GM04503 (cell line): ENCODE data around the gene CHCHD3.
A peak's percentile ranks its signal among the peaks of the same experiment; 100 is the strongest.

Experiments
- DNase-seq: peaks from one replicate; pipeline ENCODE4 v3.0.0-alpha.2; 2012; ENCODE audit warnings: low read depth

CHCHD3 gene

GRCh38 chr7:132861940-132862554 is 219.8 kb downstream of the CHCHD3 start:
- DNase-seq: no peak

DNA sequence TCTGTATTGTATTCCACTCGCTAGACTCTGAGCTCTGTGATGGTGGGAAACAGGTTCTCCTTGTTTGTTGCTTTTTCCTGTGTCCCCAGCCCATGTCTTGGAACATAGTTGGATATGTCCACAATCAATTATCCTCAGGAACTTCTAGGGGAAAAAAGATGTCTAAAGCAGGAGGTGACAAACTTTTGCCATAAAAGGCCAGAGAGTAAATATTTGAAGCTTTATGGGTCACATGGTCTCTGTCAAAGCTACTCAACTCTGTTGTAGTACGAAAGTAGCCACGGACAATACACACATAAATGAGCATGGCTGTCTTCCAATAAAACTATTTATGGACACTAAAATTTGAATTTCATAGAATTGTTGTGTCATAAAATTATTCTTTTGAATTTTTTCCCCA is 220.5 kb downstream of the CHCHD3 start:
- DNase-seq: no peak

- no peak for DNase-seq
Observed at GRCh38 chr7:132859199-132859598, 222.7 kb downstream of the CHCHD3 start.

DNA sequence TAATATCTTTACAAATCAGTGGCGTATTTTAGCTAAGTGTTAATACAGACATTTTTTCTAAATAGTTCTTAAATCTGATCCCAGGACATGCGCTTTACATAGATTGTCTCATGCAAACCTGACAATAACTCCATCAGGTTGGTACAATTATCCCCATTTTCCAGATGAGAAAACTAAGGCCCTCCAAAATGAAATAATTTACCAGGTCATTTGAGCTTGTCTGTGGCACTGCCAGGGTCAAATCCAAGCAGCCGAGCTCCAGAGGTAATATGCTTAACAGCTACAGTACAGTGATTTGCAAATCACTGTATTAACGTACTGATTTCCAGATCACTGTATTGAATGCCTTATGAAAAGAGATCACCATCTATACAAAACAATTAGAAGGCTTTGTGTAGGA is 223.1 kb downstream of the CHCHD3 start:
- no peak for DNase-seq

DNA sequence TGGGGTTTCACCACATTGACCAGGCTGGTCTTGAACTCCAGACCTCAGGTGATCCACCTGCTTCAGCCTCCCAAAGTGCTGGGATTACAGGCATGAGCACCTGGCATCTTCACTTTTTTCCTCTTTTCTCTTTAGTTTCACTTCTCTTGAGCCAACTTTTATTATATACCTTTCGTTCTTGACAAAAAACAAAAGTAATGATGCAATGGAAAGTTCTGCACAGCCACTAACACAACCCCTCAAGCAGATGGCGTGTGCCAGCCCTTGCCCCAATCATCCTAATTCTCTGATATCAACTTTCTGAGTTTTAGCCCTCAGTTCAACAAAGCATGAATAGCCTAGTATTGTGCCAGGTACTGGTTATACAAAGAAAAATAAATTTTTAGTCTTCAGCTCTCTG is 223.6 kb downstream of the CHCHD3 start:
- no peak for DNase-seq

- no peak for DNase-seq
Observed at GRCh38 chr7:132857703-132858102, 224.2 kb downstream of the CHCHD3 start.

- DNase-seq: no peak
Observed at GRCh38 chr7:132857031-132857430, 224.9 kb downstream of the CHCHD3 start.

GRCh38 chr7:132856416-132856815 is 225.5 kb downstream of the CHCHD3 start:
- no peak for DNase-seq

GRCh38 chr7:132855901-132856300 is 226.0 kb downstream of the CHCHD3 start:
- DNase-seq: no peak

DNA sequence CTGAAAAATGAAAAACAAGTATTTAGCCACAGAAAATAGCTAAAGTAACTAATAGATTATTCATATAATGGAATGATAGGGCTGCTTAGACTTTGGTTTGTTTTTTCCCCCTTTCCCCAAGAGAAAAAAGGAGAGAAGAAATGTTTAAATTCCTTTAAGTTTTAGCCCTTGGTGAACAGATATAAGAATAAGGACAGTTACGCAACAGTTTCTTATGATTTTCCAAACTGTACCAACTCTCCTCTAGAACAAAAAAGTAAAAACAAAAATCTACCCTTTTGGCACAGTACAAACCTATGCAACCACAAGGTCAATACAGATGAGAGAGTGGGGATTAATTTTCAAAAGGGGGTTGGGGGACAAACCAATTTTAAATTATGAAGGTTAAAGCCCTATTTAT is 227.7 kb downstream of the CHCHD3 start:
- no peak for DNase-seq

- DNase-seq: no peak
Observed at GRCh38 chr7:132847376-132847775, 234.5 kb downstream of the CHCHD3 start.

- DNase-seq: no peak
Observed at GRCh38 chr7:132846086-132846485, 235.8 kb downstream of the CHCHD3 start.

DNA sequence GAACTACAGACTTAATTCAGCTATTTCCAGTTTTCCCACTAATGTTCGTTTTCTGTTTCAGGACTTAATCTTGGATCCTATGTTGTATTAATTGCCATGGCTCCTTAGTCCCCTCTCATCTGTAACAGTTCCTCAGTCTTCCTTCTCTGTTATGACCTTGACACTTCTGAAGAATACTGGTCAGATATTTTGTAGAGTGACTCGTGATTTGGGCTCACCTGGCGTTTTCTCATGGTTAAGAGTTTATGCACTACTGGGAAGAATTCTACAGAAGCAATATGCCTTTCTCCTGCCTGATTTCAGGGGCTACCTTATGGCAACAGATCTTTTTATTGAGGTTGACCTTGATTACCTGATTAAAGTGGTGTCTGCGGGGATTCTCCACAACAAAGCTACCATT is 239.4 kb downstream of the CHCHD3 start:
- no peak for DNase-seq

DNA sequence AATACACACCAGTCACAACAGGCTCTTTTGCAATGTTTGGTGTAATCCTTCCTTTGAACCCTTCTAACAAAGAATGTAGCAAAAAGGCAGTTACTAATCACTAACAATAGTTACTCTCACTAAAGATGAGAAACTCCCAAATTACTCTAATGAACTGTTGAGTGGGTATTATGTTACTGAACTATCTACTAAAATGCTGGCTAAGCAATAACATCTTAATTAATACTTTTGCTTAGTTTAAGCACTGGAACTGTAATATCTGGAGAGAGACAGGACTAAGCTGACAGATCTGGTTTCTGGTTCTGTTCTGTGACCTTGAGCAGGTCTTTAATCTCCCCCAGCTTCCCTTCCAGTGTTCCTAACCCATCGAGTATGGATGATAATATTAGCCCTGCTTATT is 241.7 kb downstream of the CHCHD3 start:
- no peak for DNase-seq

DNA sequence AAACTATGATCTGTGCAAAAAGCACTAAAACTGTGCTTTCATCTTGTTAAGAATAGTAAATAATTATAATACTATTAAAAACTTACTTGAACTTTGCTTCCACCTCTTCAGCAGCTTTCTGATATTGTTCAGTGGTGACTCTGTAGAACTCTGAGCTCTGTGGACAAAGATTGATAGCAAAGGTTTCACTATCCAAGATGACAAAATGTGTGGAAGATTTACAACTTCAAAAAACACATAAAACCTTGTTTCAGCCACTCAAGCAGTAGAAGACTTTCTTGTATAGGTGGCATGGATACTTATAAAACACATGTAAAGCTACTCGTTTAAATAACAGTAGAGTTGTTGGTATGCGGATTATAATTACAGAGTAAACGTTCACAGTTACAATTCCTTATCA is 243.6 kb downstream of the CHCHD3 start:
- DNase-seq: no peak

- DNase-seq: peak; percentile 13
Observed at GRCh38 chr7:132837529-132837928, 244.4 kb downstream of the CHCHD3 start.

DNA sequence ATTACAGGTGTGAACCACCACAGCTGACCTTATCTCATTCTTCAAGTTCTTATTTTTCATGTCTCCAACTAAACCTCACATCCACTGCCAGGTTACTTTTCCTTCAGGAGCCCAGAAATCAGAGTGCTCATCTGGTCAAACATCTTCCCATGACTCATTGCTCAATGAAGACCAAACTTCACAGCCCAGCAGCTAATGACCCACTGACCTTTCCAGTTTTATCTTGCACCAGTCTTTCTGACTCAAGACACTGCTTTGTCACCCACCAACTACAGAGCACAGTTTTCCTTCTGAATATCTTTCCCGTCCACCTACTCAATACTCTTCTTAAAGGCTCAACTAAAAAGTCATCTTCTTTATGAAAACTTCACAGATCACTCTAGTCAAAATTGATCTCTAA is 245.1 kb downstream of the CHCHD3 start:
- peak; percentile 7 for DNase-seq

GRCh38 chr7:132830941-132831340 is 250.9 kb downstream of the CHCHD3 start:
- DNase-seq: no peak

DNA sequence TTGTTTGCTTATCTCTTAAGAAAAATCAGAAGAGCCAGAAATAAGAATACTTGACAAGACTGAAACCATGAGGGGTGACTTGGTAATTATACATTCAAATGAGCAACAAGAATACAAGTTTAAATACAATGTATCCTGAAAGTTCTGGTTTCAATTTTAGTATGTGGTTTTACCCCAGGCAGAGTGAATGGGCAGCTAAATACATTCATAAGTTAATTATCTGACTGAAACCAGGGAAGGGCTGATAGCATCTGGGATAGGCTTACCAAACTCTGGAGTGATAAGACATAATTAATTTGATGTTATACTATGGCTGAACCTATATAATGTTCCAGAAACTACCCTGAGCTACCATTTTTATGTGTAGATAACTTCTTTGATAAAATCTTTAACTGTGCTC is 253.4 kb downstream of the CHCHD3 start:
- DNase-seq: no peak

DNA sequence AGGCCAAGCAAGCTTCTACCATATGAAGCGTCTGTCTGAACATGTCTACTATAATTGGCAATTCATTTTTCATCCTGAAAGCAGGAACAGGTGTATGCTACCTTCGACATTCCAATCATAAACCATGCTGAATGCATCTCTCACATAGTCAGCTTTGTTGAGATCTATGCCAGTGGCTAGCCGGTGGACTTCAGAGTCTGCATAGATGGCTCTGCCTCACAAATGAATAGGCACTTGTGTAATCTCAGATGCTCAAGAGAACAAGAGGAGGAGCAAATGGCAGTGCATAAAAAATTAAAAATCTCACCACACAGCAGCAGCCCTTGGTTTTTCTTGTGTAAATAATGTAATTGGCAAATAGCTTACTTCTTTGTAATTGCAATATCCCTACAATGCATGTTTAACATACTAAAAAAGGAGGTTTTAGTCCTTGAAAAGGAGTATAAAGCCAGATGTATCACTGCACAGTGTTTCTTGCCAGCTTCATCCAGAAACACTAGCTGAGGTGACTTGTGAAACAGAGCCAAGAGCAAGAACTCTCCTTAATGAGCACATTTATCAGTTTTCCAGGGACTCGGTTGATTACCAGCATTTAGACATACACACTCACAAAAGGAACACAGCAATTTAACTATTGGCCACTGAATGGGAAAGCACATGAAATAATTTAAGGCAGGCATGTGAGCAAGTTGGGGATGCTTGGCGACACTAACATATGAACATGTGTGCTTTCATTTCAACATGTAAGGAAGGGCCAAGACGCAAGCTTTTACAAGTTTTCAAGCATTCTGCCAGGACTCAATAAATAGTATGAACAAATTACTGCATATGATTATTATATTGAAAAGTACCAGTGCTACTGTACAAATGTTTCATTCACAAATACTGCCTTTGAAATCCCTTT is 255.7 kb downstream of the CHCHD3 start:
- DNase-seq: no peak

- DNase-seq: no peak
Observed at GRCh38 chr7:132825222-132825621, 256.7 kb downstream of the CHCHD3 start.

DNA sequence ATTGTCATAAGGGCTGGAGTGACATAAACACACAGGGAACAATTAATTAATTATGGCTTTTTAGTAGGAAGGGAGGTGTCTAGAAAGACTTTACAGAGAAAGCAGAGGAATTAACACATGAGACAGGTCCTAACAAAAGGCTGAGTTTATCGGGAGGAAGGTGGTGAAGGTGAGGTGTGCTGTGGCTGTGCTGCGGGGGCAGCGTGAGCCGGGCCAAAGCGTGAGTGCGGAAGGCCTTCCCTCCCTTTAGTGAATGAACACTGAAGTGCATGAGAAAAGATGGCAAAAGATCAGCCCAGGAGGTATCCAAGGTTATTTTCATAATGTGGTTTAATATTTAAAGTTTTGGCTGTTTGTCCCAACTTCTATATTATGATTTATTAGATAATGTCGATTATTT is 262.2 kb downstream of the CHCHD3 start:
- no peak for DNase-seq

- DNase-seq: peak; percentile 31
Observed at GRCh38 chr7:132817949-132818348, 263.9 kb downstream of the CHCHD3 start.
